Spleen (tissue), 11 donors: ENCODE measurements around the gene PZP. TPM values are rescaled to one million over a fixed set of nuclear protein-coding genes. Genes with fewer than 3 reads are reported as not detected.

Experiments
- DNase-seq: peaks from one replicate; pipeline ENCODE4 v3.0.0-alpha.2; 2020
- H3K27ac ChIP-seq, 8 donors: fragments of 200-600 bp; sonication (generic) in 7 of 8; 1 replicate in 4 of 8; 2 replicates in 4 of 8; pipeline versions ENCODE4 v1.5.0 to v1.8.0; 2016 to 2021; ENCODE audit warnings: inconsistent platforms in 4 of 8, mild to moderate bottlenecking in 4 of 8, moderate library complexity in 1 of 8
- H3K27me3 ChIP-seq, 7 donors: fragments of 200-600 bp; sonication (generic) in 6 of 7; replicated peaks in 1 of 7; 1 replicate in 4 of 7; 2 replicates in 3 of 7; pipeline versions ENCODE4 v1.5.0 to v1.8.0; 2016 to 2021; ENCODE audit warnings: inconsistent platforms in 3 of 7, mild to moderate bottlenecking in 1 of 7
- H3K36me3 ChIP-seq, 6 donors: fragments of 200-600 bp; sonication (generic) in 5 of 6; 1 replicate in 4 of 6; 2 replicates in 2 of 6; pipeline versions ENCODE4 v1.5.0 to v1.8.0; 2016 to 2021; ENCODE audit warnings: inconsistent platforms in 2 of 6
- H3K4me1 ChIP-seq, 6 donors: fragments of 200-600 bp; sonication (generic) in 5 of 6; 1 replicate in 3 of 6; 2 replicates in 3 of 6; pipeline versions ENCODE4 v1.5.0 to v1.8.0; 2016 to 2021; ENCODE audit warnings: inconsistent platforms in 3 of 6
- H3K4me3 ChIP-seq, 8 donors: fragments of 200-600 bp; sonication (generic) in 7 of 8; 1 replicate in 4 of 8; 2 replicates in 4 of 8; pipeline versions ENCODE4 v1.5.0 to v1.8.0; 2016 to 2021; ENCODE audit warnings: inconsistent platforms in 4 of 8, mild to moderate bottlenecking in 4 of 8, moderate library complexity in 2 of 8
- H3K9me3 ChIP-seq, 8 donors: fragments of 200-600 bp; sonication (generic) in 7 of 8; 1 replicate in 4 of 8; 2 replicates in 4 of 8; pipeline versions ENCODE4 v1.5.0 to v1.8.0; 2016 to 2021; ENCODE audit warnings: inconsistent platforms in 4 of 8
- CTCF ChIP-seq, 11 experiments: fragments of 200-600 bp in 7 of 11; fragments of 450-650 bp in 4 of 11; sonication (generic) in 4 of 11; IDR thresholded peaks in 8 of 11; conservative IDR thresholded peaks in 3 of 11; 1 replicate in 7 of 11; 2 replicates in 4 of 11; pipeline versions ENCODE4 v1.4.0 to v1.8.0; 2016 to 2021; ENCODE audit warnings: antibody characterized with exemption in 11 of 11, inconsistent platforms in 4 of 11, mild to moderate bottlenecking in 1 of 11
- POLR2A ChIP-seq, 3 donors: fragments of 450-650 bp; IDR thresholded peaks; one replicate each; pipeline ENCODE4 v1.5.1; 2017; ENCODE audit warnings: antibody characterized with exemption in 3 of 3, mild to moderate bottlenecking in 1 of 3
- POLR2AphosphoS5 ChIP-seq, 3 donors: sonication (generic); formaldehyde crosslinking; IDR thresholded peaks; one replicate each; pipeline ENCODE4 v1.5.1; 2017; ENCODE audit warnings: antibody characterized with exemption in 3 of 3
- WGBS, 5 donors: extraction: QIAGEN DNeasy Blood & Tissue Kit in 3 of 5; methylation state at CpG; one replicate each; pipeline versions ENCODE4 v1.1.5 to v1.1.7; 2013 to 2018; 5-methylcytosine and 5-hydroxymethylcytosine counted together
- intact Hi-C: fragments of 100-400 bp; cut with DNase I; formaldehyde crosslinking; loops from one replicate; pipeline ENCODE4 v1.15.0; 2023; ENCODE audit warnings: low total_unique reads
- polyA plus RNA-seq, 3 donors: library from polyadenylated mRNA; stranded (reverse); fragments of 200-250 nt; gene quantifications; one replicate each; pipeline ENCODE4 v1.2.1, GENCODE V29; 2013
- total RNA-seq, 7 donors: library from RNA; depleted of rRNA in 3 of 7; stranded (reverse); fragments of >200 nt in 3 of 7; fragmentation: NEBNext Ultra II Directional in 4 of 7; extraction: Animal tissue kit (Norgen Biotek cat#: 25700) in 4 of 7; gene quantifications; one replicate each; pipeline versions ENCODE4 v1.1.0 to v1.2.1, GENCODE V29; 2016 to 2021
- donor health status: healthy with polysubstance abuse.
- donor health status: DM: no; HTN: no; CAD: no; lungs with moderate emphysema.
- donor health status: DM: no; HTN: no; CAD: no.
- donor health status: Bipolar disorder and iron deficiency.
- donor health status: healthy.
- donor health status: DM: no; HTN: no; CAD: no.
- donor health status: DM: yes; HTN: yes; CAD: no.

The PZP gene
- total and polyA plus RNA-seq, 10 donors = 0.06 to 3.0 (median 0.92) TPM

GRCh38 chr12:9109737-9110491 is 98.3 kb downstream of the PZP start:
- DNase-seq = no peak
- intact Hi-C loops = loop anchor here (5.0 kb wide), 1 partner anchor 132 kb away; no protein-coding TSS in a partner anchor
- no peak overlapping the region for H3K27ac ChIP-seq
- no peak for TF ChIP-seq CTCF (IDR thresholded peaks at IDR 0.05 in 8 of 11, conservative IDR thresholded peaks at IDR 0.05 in 3 of 11)
- TF ChIP-seq POLR2AphosphoS5 (IDR thresholded peaks at IDR 0.05) = no peak
- TF ChIP-seq POLR2A (IDR thresholded peaks at IDR 0.05) = no peak
- 92 to 96% (median 94%) methylated on average over 3 of the region's 3 CpGs for WGBS, 5 donors
- no peaks in the 10 kb centered on the region for H3K27me3 ChIP-seq
- H3K4me3 ChIP-seq = no peak overlapping the region
- peaks cover 0 to 76% (median 12%) of the 10 kb centered on the region in 6 donors for H3K36me3 ChIP-seq
- no peaks in the 10 kb centered on the region for H3K9me3 ChIP-seq
- peaks cover 0 to 11% (median 6%) of the 10 kb centered on the region in 6 donors for H3K4me1 ChIP-seq

- Histone ChIP-seq H3K36me3 (peaks cover 0 to 83% (median 12%) of the 10 kb centered on the region in 6 donors), H3K27ac (no peak overlapping the region)
- intact Hi-C loops = no loop called here
Observed at GRCh38 chr12:9109213-9109522, 99.0 kb downstream of the PZP start.

GRCh38 chr12:9108504-9109212 is 99.5 kb downstream of the PZP start:
- no peaks in the 10 kb centered on the region for H3K9me3 ChIP-seq
- no peak for DNase-seq
- H3K4me1 ChIP-seq = peaks cover 0 to 11% (median 6%) of the 10 kb centered on the region in 6 donors
- peaks cover 0 to 88% (median 12%) of the 10 kb centered on the region in 6 donors for H3K36me3 ChIP-seq
- no peaks in the 10 kb centered on the region for H3K27me3 ChIP-seq
- intact Hi-C loops = no loop called here
- 73 to 85% (median 76%) methylated on average over 5 of the region's 5 CpGs for WGBS, 5 donors
- TF ChIP-seq CTCF (IDR thresholded peaks at IDR 0.05 in 8 of 11, conservative IDR thresholded peaks at IDR 0.05 in 3 of 11) (no peak), POLR2A (IDR thresholded peaks at IDR 0.05) (no peak), POLR2AphosphoS5 (IDR thresholded peaks at IDR 0.05) (no peak)
- no peak overlapping the region for H3K4me3 ChIP-seq
- H3K27ac ChIP-seq = no peak overlapping the region

More at GRCh38 chr12:9109213-9109522, 99.0 kb downstream of the PZP start:
- 76 to 80% (median 78%) methylated on average over 1 of the region's 1 CpG for WGBS, 5 donors
- DNase-seq = no peak
- Histone ChIP-seq H3K27me3 (no peaks in the 10 kb centered on the region), H3K4me1 (peaks cover 0 to 11% (median 6%) of the 10 kb centered on the region in 6 donors), H3K9me3 (no peaks in the 10 kb centered on the region), H3K4me3 (no peak overlapping the region)
- TF ChIP-seq CTCF (IDR thresholded peaks at IDR 0.05 in 8 of 11, conservative IDR thresholded peaks at IDR 0.05 in 3 of 11) = no peak
- no peak for TF ChIP-seq POLR2A (IDR thresholded peaks at IDR 0.05)
- TF ChIP-seq POLR2AphosphoS5 (IDR thresholded peaks at IDR 0.05) = no peak

GRCh38 chr12:9107542-9107873 is 100.7 kb downstream of the PZP start:
- 92 to 99% (median 95%) methylated on average over 3 of the region's 3 CpGs for WGBS, 5 donors
- TF ChIP-seq POLR2AphosphoS5 (IDR thresholded peaks at IDR 0.05) = no peak
- no peak for TF ChIP-seq CTCF (IDR thresholded peaks at IDR 0.05 in 8 of 11, conservative IDR thresholded peaks at IDR 0.05 in 3 of 11)
- TF ChIP-seq POLR2A (IDR thresholded peaks at IDR 0.05) = no peak
- Histone ChIP-seq H3K27ac (no peak overlapping the region), H3K27me3 (no peaks in the 10 kb centered on the region), H3K36me3 (peaks cover 0 to 96% (median 12%) of the 10 kb centered on the region in 6 donors), H3K4me3 (no peak overlapping the region), H3K9me3 (no peaks in the 10 kb centered on the region), H3K4me1 (peaks cover 0 to 8% (median 3%) of the 10 kb centered on the region in 6 donors)
- DNase-seq = no peak
- intact Hi-C loops = no loop called here
